RWPE1 (cell line): ENCODE data around the gene EPHB2.

Experiments
- CTCF ChIA-PET: fragments of 350-600 bp; sonication (Branson Sonifier 250); formaldehyde crosslinking; extraction: SDS; loops from one replicate; lab custom pipeline; 2021; lab: Yijun Ruan, JAX
- POLR2A ChIA-PET: fragments of 400-600 bp; formaldehyde crosslinking; extraction: SDS; loops from one replicate; lab custom pipeline; 2020; ENCODE audit warnings: antibody characterized with exemption; ENCODE audit not compliant: low non-redundant PET; lab: Yijun Ruan, JAX
- DNase-seq: peaks from one replicate; pipeline ENCODE4 v3.0.0; 2012; ENCODE audit warnings: low spot score
- H3K27ac ChIP-seq: fragments of 450-650 bp; 2 replicates; pipeline ENCODE4 v1.5.1; 2017
- TF ChIP-seq, protein P1 (sequence below): fragments of 450-650 bp; conservative IDR thresholded peaks from 2 replicates; pipeline ENCODE4 v1.5.1; 2017; ENCODE audit warnings: low read depth, mild to moderate bottlenecking

The EPHB2 gene

GRCh38 chr1:22910986-22911651 is 200.5 kb downstream of the EPHB2 start:
- no peak overlapping the region for H3K27ac ChIP-seq
- no peak for DNase-seq
- POLR2A ChIA-PET = no interaction called here
- TF ChIP-seq, protein P1, sequence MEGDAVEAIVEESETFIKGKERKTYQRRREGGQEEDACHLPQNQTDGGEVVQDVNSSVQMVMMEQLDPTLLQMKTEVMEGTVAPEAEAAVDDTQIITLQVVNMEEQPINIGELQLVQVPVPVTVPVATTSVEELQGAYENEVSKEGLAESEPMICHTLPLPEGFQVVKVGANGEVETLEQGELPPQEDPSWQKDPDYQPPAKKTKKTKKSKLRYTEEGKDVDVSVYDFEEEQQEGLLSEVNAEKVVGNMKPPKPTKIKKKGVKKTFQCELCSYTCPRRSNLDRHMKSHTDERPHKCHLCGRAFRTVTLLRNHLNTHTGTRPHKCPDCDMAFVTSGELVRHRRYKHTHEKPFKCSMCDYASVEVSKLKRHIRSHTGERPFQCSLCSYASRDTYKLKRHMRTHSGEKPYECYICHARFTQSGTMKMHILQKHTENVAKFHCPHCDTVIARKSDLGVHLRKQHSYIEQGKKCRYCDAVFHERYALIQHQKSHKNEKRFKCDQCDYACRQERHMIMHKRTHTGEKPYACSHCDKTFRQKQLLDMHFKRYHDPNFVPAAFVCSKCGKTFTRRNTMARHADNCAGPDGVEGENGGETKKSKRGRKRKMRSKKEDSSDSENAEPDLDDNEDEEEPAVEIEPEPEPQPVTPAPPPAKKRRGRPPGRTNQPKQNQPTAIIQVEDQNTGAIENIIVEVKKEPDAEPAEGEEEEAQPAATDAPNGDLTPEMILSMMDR = no peak
- CTCF ChIA-PET = interaction anchor here (0.7 to 0.8 kb wide), 2 partner anchors 185 to 499 kb away, joined by 3 read pairs; no protein-coding TSS in a partner anchor

- ChIA-PET CTCF (no interaction called here), POLR2A (no interaction called here)
- TF ChIP-seq, protein P1 = no peak
- no peak for DNase-seq
- no peak overlapping the region for H3K27ac ChIP-seq
These were observed 201.7 kb downstream of the EPHB2 start for GRCh38 chr1:22912311-22912710.

DNA sequence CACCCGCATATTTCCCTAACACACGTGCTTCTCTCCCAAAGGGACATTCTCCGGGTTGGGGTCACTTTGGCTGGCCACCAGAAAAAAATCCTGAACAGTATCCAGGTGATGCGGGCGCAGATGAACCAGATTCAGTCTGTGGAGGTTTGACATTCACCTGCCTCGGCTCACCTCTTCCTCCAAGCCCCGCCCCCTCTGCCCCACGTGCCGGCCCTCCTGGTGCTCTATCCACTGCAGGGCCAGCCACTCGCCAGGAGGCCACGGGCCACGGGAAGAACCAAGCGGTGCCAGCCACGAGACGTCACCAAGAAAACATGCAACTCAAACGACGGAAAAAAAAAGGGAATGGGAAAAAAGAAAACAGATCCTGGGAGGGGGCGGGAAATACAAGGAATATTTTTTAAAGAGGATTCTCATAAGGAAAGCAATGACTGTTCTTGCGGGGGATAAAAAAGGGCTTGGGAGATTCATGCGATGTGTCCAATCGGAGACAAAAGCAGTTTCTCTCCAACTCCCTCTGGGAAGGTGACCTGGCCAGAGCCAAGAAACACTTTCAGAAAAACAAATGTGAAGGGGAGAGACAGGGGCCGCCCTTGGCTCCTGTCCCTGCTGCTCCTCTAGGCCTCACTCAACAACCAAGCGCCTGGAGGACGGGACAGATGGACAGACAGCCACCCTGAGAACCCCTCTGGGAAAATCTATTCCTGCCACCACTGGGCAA is 202.9 kb downstream of the EPHB2 start:
- TF ChIP-seq, protein P1 = no peak
- 0 out of 2 replicates have a peak overlapping the region, but pooled peaks have one; percentile 61 for H3K27ac ChIP-seq
- POLR2A ChIA-PET = no interaction called here
- CTCF ChIA-PET = interaction anchor here (0.5 to 1.0 kb wide), 3 partner anchors 45 to 348 kb away, joined by 3 read pairs; no protein-coding TSS in a partner anchor
- DNase-seq = no peak

DNA sequence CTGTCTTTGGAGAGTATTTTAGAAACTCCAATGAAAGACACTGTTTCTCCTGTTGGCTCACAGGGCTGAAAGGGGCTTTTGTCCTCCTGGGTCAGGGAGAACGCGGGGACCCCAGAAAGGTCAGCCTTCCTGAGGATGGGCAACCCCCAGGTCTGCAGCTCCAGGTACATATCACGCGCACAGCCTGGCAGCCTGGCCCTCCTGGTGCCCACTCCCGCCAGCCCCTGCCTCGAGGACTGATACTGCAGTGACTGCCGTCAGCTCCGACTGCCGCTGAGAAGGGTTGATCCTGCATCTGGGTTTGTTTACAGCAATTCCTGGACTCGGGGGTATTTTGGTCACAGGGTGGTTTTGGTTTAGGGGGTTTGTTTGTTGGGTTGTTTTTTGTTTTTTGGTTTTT is 203.5 kb downstream of the EPHB2 start:
- CTCF ChIA-PET = interaction anchor here (0.7 to 1.0 kb wide), 2 partner anchors 44 to 46 kb away, joined by 3 read pairs; no protein-coding TSS in a partner anchor
- no peak for DNase-seq
- H3K27ac ChIP-seq = 0 out of 2 replicates have a peak overlapping the region, but pooled peaks have one; percentile 61
- POLR2A ChIA-PET = no interaction called here
- TF ChIP-seq, protein P1 = no peak

DNA sequence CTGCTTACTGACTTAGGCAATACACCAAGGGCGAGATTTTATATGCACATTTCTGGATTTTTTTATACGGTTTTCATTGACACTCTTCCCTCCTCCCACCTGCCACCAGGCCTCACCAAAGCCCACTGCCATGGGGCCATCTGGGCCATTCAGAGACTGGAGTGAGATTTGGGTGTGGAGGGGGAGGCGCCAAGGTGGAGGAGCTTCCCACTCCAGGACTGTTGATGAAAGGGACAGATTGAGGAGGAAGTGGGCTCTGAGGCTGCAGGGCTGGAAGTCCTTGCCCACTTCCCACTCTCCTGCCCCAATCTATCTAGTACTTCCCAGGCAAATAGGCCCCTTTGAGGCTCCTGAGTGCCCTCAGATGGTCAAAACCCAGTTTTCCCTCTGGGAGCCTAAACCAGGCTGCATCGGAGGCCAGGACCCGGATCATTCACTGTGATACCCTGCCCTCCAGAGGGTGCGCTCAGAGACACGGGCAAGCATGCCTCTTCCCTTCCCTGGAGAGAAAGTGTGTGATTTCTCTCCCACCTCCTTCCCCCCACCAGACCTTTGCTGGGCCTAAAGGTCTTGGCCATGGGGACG is 204.1 kb downstream of the EPHB2 start:
- ChIA-PET CTCF (interaction anchor here (1.0 kb wide), 1 partner anchor 44 kb away, joined by 3 read pairs; no protein-coding TSS in a partner anchor), POLR2A (interaction anchor here (0.6 kb wide), 1 partner anchor 10 kb away, joined by 3 read pairs; no protein-coding TSS in a partner anchor)
- no peak for DNase-seq
- H3K27ac ChIP-seq = peak overlapping the region; percentile 61
- TF ChIP-seq, protein P1 = no peak

DNA sequence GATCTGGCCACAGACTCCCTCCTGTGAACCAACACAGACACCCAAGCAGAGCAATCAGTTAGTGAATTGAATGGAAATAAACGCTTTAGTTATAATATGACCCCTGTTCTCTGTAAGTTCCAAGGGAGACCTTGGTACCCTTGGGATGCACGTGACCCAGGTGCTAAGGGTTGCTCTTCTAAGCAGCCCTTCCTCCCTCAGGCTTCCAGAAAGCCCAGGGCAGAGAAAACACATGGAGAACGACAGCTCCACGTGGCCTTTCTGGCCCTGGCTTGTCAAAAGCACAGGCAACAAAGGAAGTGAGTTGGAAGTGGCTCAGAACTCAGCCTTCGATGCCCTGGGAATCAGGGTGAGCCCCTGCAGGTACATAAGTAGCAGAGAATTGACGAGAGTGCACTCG is 204.6 kb downstream of the EPHB2 start:
- peak overlapping the region; percentile 61 for H3K27ac ChIP-seq
- no peak for DNase-seq
- TF ChIP-seq, protein P1 = no peak
- ChIA-PET POLR2A (interaction anchor here (0.6 kb wide), 1 partner anchor 11 kb away, joined by 3 read pairs; no protein-coding TSS in a partner anchor), CTCF (no interaction called here)
